Trophoblast cell (in vitro differentiated cells and primary cell): ENCODE measurements around the gene JAZF1.

Source experiments
- DNase-seq, 2 donors: peaks; one replicate each; pipeline ENCODE4 v3.0.0-alpha.2; 2016
- H2AFZ ChIP-seq: 2 replicates; pipeline ENCODE4 v1.6.1; 2013; ENCODE audit warnings: low read length, moderate library complexity, mild to moderate bottlenecking; ENCODE audit not compliant: insufficient read depth, poor library complexity
- H2AK5ac ChIP-seq: 2 replicates; pipeline ENCODE4 v1.6.1; 2013; ENCODE audit warnings: mild to moderate bottlenecking, low read length
- H2BK120ac ChIP-seq: 2 replicates; pipeline ENCODE4 v1.6.1; 2013; ENCODE audit warnings: low read length, mild to moderate bottlenecking, moderate library complexity; ENCODE audit not compliant: insufficient read depth, poor library complexity
- H2BK12ac ChIP-seq: 2 replicates; pipeline ENCODE4 v1.6.1; 2013; ENCODE audit warnings: mild to moderate bottlenecking, low read length, moderate library complexity
- H2BK5ac ChIP-seq: 2 replicates; pipeline ENCODE4 v1.6.1; 2013; ENCODE audit warnings: low read length, low read depth, moderate library complexity, mild to moderate bottlenecking; ENCODE audit not compliant: poor library complexity
- H3K14ac ChIP-seq: 2 replicates; pipeline ENCODE4 v1.6.1; 2013; ENCODE audit warnings: mild to moderate bottlenecking, low read length
- H3K18ac ChIP-seq: 2 replicates; pipeline ENCODE4 v1.6.1; 2013; ENCODE audit warnings: mild to moderate bottlenecking, low read length
- H3K23ac ChIP-seq: 2 replicates; pipeline ENCODE4 v1.6.1; 2013; ENCODE audit warnings: low read length
- H3K27ac ChIP-seq: 2 replicates; pipeline ENCODE4 v1.5.1; 2013; ENCODE audit warnings: low read depth, mild to moderate bottlenecking, inconsistent platforms, low read length, moderate library complexity
- H3K27me3 ChIP-seq: 2 replicates; pipeline ENCODE4 v1.6.1; 2013; ENCODE audit warnings: inconsistent platforms, mild to moderate bottlenecking, low read length, moderate library complexity; ENCODE audit not compliant: insufficient read depth
- H3K36me3 ChIP-seq, 2 experiments: 1 replicate in 1 of 2; 2 replicates in 1 of 2; pipeline ENCODE4 v1.6.1; 2013; ENCODE audit warnings: low read length in 2 of 2, mild to moderate bottlenecking in 2 of 2, moderate library complexity in 1 of 2; ENCODE audit not compliant: insufficient read depth in 2 of 2, control insufficient read depth in 1 of 2
- H3K4ac ChIP-seq: 2 replicates; pipeline ENCODE4 v1.6.1; 2013; ENCODE audit warnings: low read depth, mild to moderate bottlenecking, low read length, moderate library complexity
- H3K4me1 ChIP-seq, 2 experiments: 1 replicate in 1 of 2; 2 replicates in 1 of 2; pipeline ENCODE4 v1.6.1; 2013; ENCODE audit warnings: low read length in 2 of 2, mild to moderate bottlenecking in 2 of 2, moderate library complexity in 1 of 2; ENCODE audit not compliant: insufficient read depth in 2 of 2, control insufficient read depth in 1 of 2
- H3K4me2 ChIP-seq: 2 replicates; pipeline ENCODE4 v1.6.1; 2013; ENCODE audit warnings: inconsistent platforms, mild to moderate bottlenecking, low read length, moderate library complexity
- H3K4me3 ChIP-seq: 2 replicates; pipeline ENCODE4 v1.5.1; 2013; ENCODE audit warnings: mild to moderate bottlenecking, low read depth, low read length, inconsistent platforms
- H3K79me1 ChIP-seq: one replicate; pipeline ENCODE4 v1.6.1; 2013; ENCODE audit warnings: low read length
- H3K79me2 ChIP-seq: 2 replicates; pipeline ENCODE4 v1.6.1; 2013; ENCODE audit warnings: low read length, mild to moderate bottlenecking; ENCODE audit not compliant: control insufficient read depth, insufficient read depth, poor library complexity
- H3K9ac ChIP-seq: 2 replicates; pipeline ENCODE4 v1.6.1; 2013; ENCODE audit warnings: mild to moderate bottlenecking, low read length
- H3K9me3 ChIP-seq: 2 replicates; pipeline ENCODE4 v1.6.1; 2013; ENCODE audit warnings: low read depth, mild to moderate bottlenecking, control low read depth, inconsistent platforms, low read length; ENCODE audit not compliant: insufficient read depth
- H4K12ac ChIP-seq: 2 replicates; pipeline ENCODE4 v1.6.1; 2013; ENCODE audit warnings: low read depth, mild to moderate bottlenecking, low read length, moderate library complexity
- H4K8ac ChIP-seq: 2 replicates; pipeline ENCODE4 v1.6.1; 2013; ENCODE audit warnings: low read depth, mild to moderate bottlenecking, low read length, moderate library complexity
- H4K91ac ChIP-seq: one replicate; pipeline ENCODE4 v1.6.1; 2013; ENCODE audit warnings: low read depth, mild to moderate bottlenecking, low read length, moderate library complexity
- WGBS: extraction: QIAGEN DNeasy Blood & Tissue Kit; methylation state at CpG from one replicate; pipeline ENCODE4 v1.1.7; 2013; ENCODE audit warnings: missing lambda C conversion rate; ENCODE audit not compliant: insufficient read length, insufficient coverage; ENCODE audit errors: extremely low coverage; 5-methylcytosine and 5-hydroxymethylcytosine counted together

The JAZF1 gene

GRCh38 chr7:28068811-28069216 lies 111.8 kb downstream of the JAZF1 start:
- H3K4me2 ChIP-seq, result no peak overlapping the region
- peak overlapping the region; percentile 35 for H4K8ac ChIP-seq
- H3K27ac ChIP-seq, result no peak overlapping the region
- no peaks in the 10 kb centered on the region for H3K36me3 ChIP-seq
- H3K4me3 ChIP-seq, result no peak overlapping the region
- H2BK12ac ChIP-seq, result peak overlapping the region; percentile 65
- no peak for DNase-seq
- peaks cover 3 to 4% of the 10 kb centered on the region in 2 experiments for H3K4me1 ChIP-seq
- H4K12ac ChIP-seq, result no peak overlapping the region
- H3K9me3 ChIP-seq, result no peaks in the 10 kb centered on the region
- no peak overlapping the region for H2AFZ ChIP-seq
- no peak overlapping the region for H3K4ac ChIP-seq
- no peak overlapping the region for H4K91ac ChIP-seq
- H3K23ac ChIP-seq, result no peak overlapping the region
- H3K18ac ChIP-seq, result no peak overlapping the region
- H2BK5ac ChIP-seq, result peak overlapping the region; percentile 52
- H2BK120ac ChIP-seq, result no peak overlapping the region
- H3K79me1 ChIP-seq, result peaks cover 14% of the 10 kb centered on the region
- H2AK5ac ChIP-seq, result no peak overlapping the region
- H3K79me2 ChIP-seq, result peaks cover 3% of the 10 kb centered on the region
- no CpG with 5 or more reads among the region's 1 CpG for WGBS
- H3K9ac ChIP-seq, result no peak overlapping the region
- no peak overlapping the region for H3K14ac ChIP-seq
- no peaks in the 10 kb centered on the region for H3K27me3 ChIP-seq

GRCh38 chr7:28067171-28067570 lies 113.4 kb downstream of the JAZF1 start:
- Histone ChIP-seq H2BK12ac (peak overlapping the region; percentile 90), H3K27me3 (no peaks in the 10 kb centered on the region), H3K23ac (no peak overlapping the region), H2AFZ (no peak overlapping the region), H4K12ac (no peak overlapping the region), H3K79me1 (peaks cover 10% of the 10 kb centered on the region), H3K14ac (no peak overlapping the region), H3K27ac (no peak overlapping the region), H3K9ac (no peak overlapping the region), H2BK5ac (peak overlapping the region; percentile 64), H3K79me2 (no peaks in the 10 kb centered on the region), H3K36me3 (no peaks in the 10 kb centered on the region), H3K9me3 (no peaks in the 10 kb centered on the region), H3K18ac (no peak overlapping the region), H3K4me3 (no peak overlapping the region), H3K4me2 (no peak overlapping the region), H2BK120ac (peak overlapping the region; percentile 77), H2AK5ac (peak overlapping the region; percentile 79), H3K4me1 (peaks cover 6 to 7% of the 10 kb centered on the region in 2 experiments), H3K4ac (peak overlapping the region; percentile 6), H4K8ac (no peak overlapping the region), H4K91ac (peak overlapping the region; percentile 73)
- no peak for DNase-seq

- Histone ChIP-seq H3K79me2 (no peaks in the 10 kb centered on the region), H3K18ac (no peak overlapping the region), H3K27ac (peak overlapping the region; percentile 49), H3K79me1 (peaks cover 7% of the 10 kb centered on the region), H3K27me3 (no peaks in the 10 kb centered on the region), H3K9ac (no peak overlapping the region), H4K12ac (no peak overlapping the region), H3K4ac (no peak overlapping the region), H2AK5ac (no peak overlapping the region), H4K91ac (no peak overlapping the region), H3K36me3 (no peaks in the 10 kb centered on the region), H2BK5ac (no peak overlapping the region), H2BK12ac (no peak overlapping the region), H4K8ac (no peak overlapping the region), H3K4me3 (no peak overlapping the region), H2BK120ac (no peak overlapping the region), H3K4me2 (no peak overlapping the region), H3K14ac (no peak overlapping the region), H3K23ac (no peak overlapping the region), H2AFZ (no peak overlapping the region), H3K4me1 (peaks cover 6 to 7% of the 10 kb centered on the region in 2 experiments), H3K9me3 (no peaks in the 10 kb centered on the region)
- WGBS, result no CpG with 5 or more reads among the region's 8 CpGs
- peak; percentile 65 to 99 for DNase-seq
These were observed 114.8 kb downstream of the JAZF1 start for GRCh38 chr7:28065721-28066285.

DNA sequence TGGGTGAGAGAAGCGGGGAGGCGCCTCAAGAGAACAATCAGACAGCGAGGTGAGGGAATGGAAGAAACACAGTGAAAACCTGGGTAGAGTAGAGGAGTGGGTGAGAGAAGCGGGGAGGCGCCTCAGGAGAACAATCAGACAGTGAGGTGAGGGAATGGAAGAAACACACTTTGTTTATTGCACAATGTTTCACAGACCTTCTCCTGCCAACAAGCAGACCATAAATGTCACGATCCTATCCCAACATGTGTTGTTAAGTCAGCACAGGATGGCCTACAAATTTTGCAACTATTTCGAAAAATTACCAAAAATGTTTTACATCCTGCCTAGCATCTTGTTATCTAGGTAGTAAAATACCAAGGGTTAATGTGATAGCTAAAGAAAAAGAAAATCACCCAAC lies 115.3 kb downstream of the JAZF1 start:
- Histone ChIP-seq H3K79me1 (peaks cover 6% of the 10 kb centered on the region), H3K4ac (no peak overlapping the region), H3K4me3 (no peak overlapping the region), H3K27ac (no peak overlapping the region), H4K8ac (no peak overlapping the region), H4K91ac (peak overlapping the region; percentile 74), H3K23ac (no peak overlapping the region), H2AFZ (no peak overlapping the region), H3K27me3 (no peaks in the 10 kb centered on the region), H2AK5ac (no peak overlapping the region), H3K79me2 (no peaks in the 10 kb centered on the region), H3K4me1 (peaks cover 6 to 7% of the 10 kb centered on the region in 2 experiments), H3K18ac (no peak overlapping the region), H3K36me3 (no peaks in the 10 kb centered on the region), H4K12ac (no peak overlapping the region), H2BK5ac (peak overlapping the region; percentile 35), H3K9ac (no peak overlapping the region), H3K14ac (no peak overlapping the region), H3K4me2 (no peak overlapping the region), H3K9me3 (no peaks in the 10 kb centered on the region), H2BK12ac (peak overlapping the region; percentile 36), H2BK120ac (peak overlapping the region; percentile 72)
- DNase-seq, result peak in 1 of 2 donors; percentile 62
- WGBS, result no CpG with 5 or more reads among the region's 7 CpGs
